DOHH2 (cell line): ENCODE results near the gene DND1.

Source experiments
- H3F3A ChIP-seq: fragments of 200-600 bp; sonication (generic), shearing (Covaris generic); 2 replicates; pipeline ENCODE4 v1.6.0; 2016; ENCODE audit warnings: antibody characterized with exemption, mild to moderate bottlenecking; ENCODE audit not compliant: control insufficient read depth, insufficient read depth
- H3K27ac ChIP-seq: fragments of 200-600 bp; sonication (generic); 2 replicates; pipeline ENCODE4 v1.5.1; 2014; ENCODE audit warnings: low read depth, mild to moderate bottlenecking, low read length, moderate library complexity
- H3K27me3 ChIP-seq: fragments of 200-600 bp; sonication (generic); 2 replicates; pipeline ENCODE4 v1.6.1; 2014; ENCODE audit warnings: mild to moderate bottlenecking, low read length, mixed read lengths; ENCODE audit not compliant: control insufficient read depth
- H3K36me3 ChIP-seq: fragments of 200-600 bp; sonication (generic); 2 replicates; pipeline ENCODE4 v1.6.1; 2014; ENCODE audit warnings: mild to moderate bottlenecking, low read length, moderate library complexity, mixed read lengths; ENCODE audit not compliant: control insufficient read depth
- H3K4me1 ChIP-seq: fragments of 200-600 bp; sonication (generic); 2 replicates; pipeline ENCODE4 v1.6.1; 2014; ENCODE audit warnings: mild to moderate bottlenecking, low read length, mixed read lengths; ENCODE audit not compliant: control insufficient read depth
- H3K4me2 ChIP-seq: fragments of 200-600 bp; sonication (generic); 2 replicates; pipeline ENCODE4 v1.6.0; 2014; ENCODE audit warnings: mild to moderate bottlenecking, low read length, moderate library complexity
- H3K4me3 ChIP-seq: fragments of 200-600 bp; sonication (generic); 2 replicates; pipeline ENCODE4 v1.5.1; 2014; ENCODE audit warnings: mild to moderate bottlenecking, low read length, mixed read lengths
- H3K79me2 ChIP-seq: fragments of 200-600 bp; sonication (generic); 2 replicates; pipeline ENCODE4 v1.6.1; 2014; ENCODE audit warnings: mild to moderate bottlenecking, low read length, mixed read lengths; ENCODE audit not compliant: control insufficient read depth
- H3K9me2 ChIP-seq: fragments of 200-600 bp; sonication (generic); replicated peaks from 2 replicates; pipeline ENCODE4 v1.6.1; 2014; ENCODE audit warnings: mild to moderate bottlenecking, low read length, mixed read lengths; ENCODE audit not compliant: control insufficient read depth
- H3K9me3 ChIP-seq: fragments of 200-600 bp; sonication (generic); 2 replicates; pipeline ENCODE4 v1.6.1; 2014; ENCODE audit warnings: antibody characterized with exemption, low read length, mixed read lengths; ENCODE audit not compliant: control insufficient read depth, insufficient read depth
- H4K20me1 ChIP-seq: fragments of 200-600 bp; sonication (generic); 2 replicates; pipeline ENCODE4 v1.6.0; 2014; ENCODE audit warnings: low read depth, mild to moderate bottlenecking, antibody characterized with exemption, low read length, moderate library complexity; ENCODE audit not compliant: control insufficient read depth, insufficient read depth
- CTCF ChIP-seq: fragments of 200-600 bp; sonication (generic); IDR thresholded peaks from one replicate; pipeline ENCODE4 v1.5.1; 2014; ENCODE audit warnings: antibody characterized with exemption, mild to moderate bottlenecking, low read depth, low read length; ENCODE audit not compliant: poor library complexity, severe bottlenecking
- EZH2phosphoT487 ChIP-seq: fragments of 200-600 bp; sonication (generic); IDR thresholded peaks from 2 replicates; pipeline ENCODE4 v1.6.1; 2017; ENCODE audit warnings: borderline replicate concordance, mild to moderate bottlenecking, antibody characterized with exemption, low read length, moderate library complexity, mixed read lengths

The DND1 gene

GRCh38 chr5:140631036-140631417, 42.3 kb downstream of the DND1 start:
- Histone ChIP-seq H3F3A (no peaks in the 10 kb centered on the region), H4K20me1 (no peaks in the 10 kb centered on the region), H3K4me3 (no peak overlapping the region), H3K79me2 (no peaks in the 10 kb centered on the region), H3K27ac (no peak overlapping the region), H3K9me3 (peaks cover 2% of the 10 kb centered on the region; the same call in 1 of the 2 replicates), H3K9me2 (no peaks in the 10 kb centered on the region), H3K4me2 (no peak overlapping the region), H3K4me1 (peaks cover 19% of the 10 kb centered on the region), H3K27me3 (peaks cover 31% of the 10 kb centered on the region), H3K36me3 (no peaks in the 10 kb centered on the region)
- TF ChIP-seq EZH2phosphoT487 (no peak), CTCF (no peak)

GRCh38 chr5:140630292-140631035, 42.9 kb downstream of the DND1 start:
- H3K27me3 ChIP-seq, result peaks cover 31% of the 10 kb centered on the region
- no peaks in the 10 kb centered on the region for H3K9me2 ChIP-seq
- H3K9me3 ChIP-seq, result peaks cover 2% of the 10 kb centered on the region; the same call in 1 of the 2 replicates
- no peaks in the 10 kb centered on the region for H3K79me2 ChIP-seq
- H3K4me3 ChIP-seq, result no peak overlapping the region
- H3F3A ChIP-seq, result no peaks in the 10 kb centered on the region
- no peaks in the 10 kb centered on the region for H3K36me3 ChIP-seq
- TF ChIP-seq CTCF (no peak), EZH2phosphoT487 (no peak)
- peaks cover 19% of the 10 kb centered on the region for H3K4me1 ChIP-seq
- no peaks in the 10 kb centered on the region for H4K20me1 ChIP-seq
- no peak overlapping the region for H3K27ac ChIP-seq
- H3K4me2 ChIP-seq, result no peak overlapping the region

- no peaks in the 10 kb centered on the region for H3K36me3 ChIP-seq
- H3K27ac ChIP-seq, result no peak overlapping the region
- no peaks in the 10 kb centered on the region for H4K20me1 ChIP-seq
- TF ChIP-seq CTCF, result no peak
- no peak for TF ChIP-seq EZH2phosphoT487
- peaks cover 19% of the 10 kb centered on the region for H3K4me1 ChIP-seq
- H3K9me3 ChIP-seq, result peaks cover 2% of the 10 kb centered on the region; the same call in 1 of the 2 replicates
- peaks cover 31% of the 10 kb centered on the region for H3K27me3 ChIP-seq
- H3F3A ChIP-seq, result no peaks in the 10 kb centered on the region
- H3K9me2 ChIP-seq, result no peaks in the 10 kb centered on the region
- no peak overlapping the region for H3K4me2 ChIP-seq
- no peak overlapping the region for H3K4me3 ChIP-seq
- no peaks in the 10 kb centered on the region for H3K79me2 ChIP-seq
These were observed 44.7 kb downstream of the DND1 start for GRCh38 chr5:140628711-140629110.
